A549 (cell line): ENCODE data around the gene MALAT1. TPM values are rescaled to one million over a fixed set of nuclear protein-coding genes. Genes with fewer than 3 reads are reported as not detected.

Source experiments
- ATAC-seq, 2 experiments: fragments of 200-7000 bp in 1 of 2; fragments of >200 bp in 1 of 2; cut with Nextera tagmentation in 1 of 2; cut with Tn5 transposase in 1 of 2; 3 replicates each; pipeline versions ENCODE4 v1.8.0 to v1.9.1; 2018 to 2020; ENCODE audit warnings: mild to moderate bottlenecking in 1 of 2, moderate library complexity in 1 of 2
- CTCF ChIA-PET: fragments of 300-600 bp; sonication (Branson Sonifier 250); formaldehyde crosslinking; extraction: SDS; loops from one replicate; lab custom pipeline; 2021; ENCODE audit warnings: antibody characterized with exemption, inconsistent platforms; lab: Yijun Ruan, JAX
- POLR2A ChIA-PET: fragments of 350-600 bp; formaldehyde crosslinking; extraction: SDS; loops from one replicate; lab custom pipeline; 2021; ENCODE audit warnings: antibody characterized with exemption, inconsistent platforms; lab: Yijun Ruan, JAX
- DNase-seq, 2 experiments: peaks; one replicate each; pipeline versions ENCODE4 v3.0.0 to v3.0.0-alpha.2; 2011 to 2016; ENCODE audit warnings: low read depth in 1 of 2, low spot score in 1 of 2
- FAIRE-seq: peaks from 2 replicates; lab custom pipeline; 2011; peaks lifted over from hg19 to GRCh38; lab: Jason Lieb, UNC
- H3K27ac ChIP-seq, 2 experiments: fragments of >200 bp; sonication (Bioruptor Twin); formaldehyde crosslinking; 3 replicates each; pipeline ENCODE4 v1.5.1; 2016 to 2017
- H3K4me1 ChIP-seq: fragments of >200 bp; sonication (Bioruptor Twin); formaldehyde crosslinking; 3 replicates; pipeline ENCODE4 v1.6.1; 2016
- H3K4me2 ChIP-seq: fragments of >200 bp; sonication (Bioruptor Twin); formaldehyde crosslinking; 3 replicates; pipeline ENCODE4 v1.6.1; 2016
- H3K4me3 ChIP-seq: fragments of >200 bp; sonication (Bioruptor Twin); formaldehyde crosslinking; 3 replicates; pipeline ENCODE4 v1.5.1; 2016
- H3K9me3 ChIP-seq: fragments of >200 bp; sonication (Bioruptor Twin); formaldehyde crosslinking; 3 replicates; pipeline ENCODE4 v1.6.1; 2016
- CBX8 ChIP-seq: fragments of 200-600 bp; sonication (generic); IDR thresholded peaks from 2 replicates; pipeline ENCODE4 v1.6.1; 2016
- CHD4 ChIP-seq: fragments of 200-600 bp; sonication (generic); IDR thresholded peaks from 2 replicates; pipeline ENCODE4 v1.6.1; 2016; ENCODE audit warnings: antibody characterized with exemption, mild to moderate bottlenecking, borderline replicate concordance
- EHF ChIP-seq: fragments of 250-450 bp; sonication (Bioruptor Pico); IDR thresholded peaks from 2 replicates; pipeline ENCODE4 v1.5.0; 2020; ENCODE audit warnings: mild to moderate bottlenecking
- EHMT2 ChIP-seq: fragments of 200-600 bp; sonication (generic); IDR thresholded peaks from 2 replicates; pipeline ENCODE4 v1.6.1; 2016; ENCODE audit warnings: antibody characterized with exemption, low read depth, mild to moderate bottlenecking, moderate library complexity
- EP300 ChIP-seq, 2 experiments: fragments of >200 bp; sonication (Bioruptor Twin); formaldehyde crosslinking; IDR thresholded peaks; 2 replicates in 1 of 2; 3 replicates in 1 of 2; pipeline ENCODE4 v1.6.1; 2016 to 2017
- HDAC2 ChIP-seq: fragments of 200-600 bp; sonication (generic); IDR thresholded peaks from 2 replicates; pipeline ENCODE4 v1.6.1; 2016
- HEYL ChIP-seq: fragments of 250-450 bp; sonication (Bioruptor Pico); IDR thresholded peaks from 2 replicates; pipeline ENCODE4 v1.8.0; 2021; ENCODE audit warnings: mild to moderate bottlenecking, moderate library complexity
- HOXA7 ChIP-seq: fragments of 250-450 bp; sonication (Bioruptor Pico); IDR thresholded peaks from 2 replicates; pipeline ENCODE4 v1.5.0; 2020; ENCODE audit warnings: mild to moderate bottlenecking, moderate library complexity
- HOXB13 ChIP-seq: fragments of 250-450 bp; sonication (Bioruptor Pico); IDR thresholded peaks from 2 replicates; pipeline ENCODE4 v1.5.0; 2020; ENCODE audit warnings: low read depth, mild to moderate bottlenecking, moderate library complexity
- HOXB5 ChIP-seq: fragments of 250-450 bp; sonication (Bioruptor Pico); IDR thresholded peaks from 2 replicates; pipeline ENCODE4 v1.5.0; 2020; ENCODE audit warnings: mild to moderate bottlenecking, moderate library complexity
- JUN ChIP-seq, 2 experiments: fragments of >200 bp; sonication (Bioruptor Twin); formaldehyde crosslinking; IDR thresholded peaks; 2 replicates in 1 of 2; 3 replicates in 1 of 2; pipeline ENCODE4 v1.6.1; 2016 to 2017
- JUNB ChIP-seq: fragments of >200 bp; sonication (Bioruptor Twin); formaldehyde crosslinking; IDR thresholded peaks from 2 replicates; pipeline ENCODE4 v1.6.1; 2016
- KDM1A ChIP-seq: fragments of 200-600 bp; sonication (generic); IDR thresholded peaks from 2 replicates; pipeline ENCODE4 v1.6.1; 2016; ENCODE audit warnings: low read depth, mild to moderate bottlenecking
- MAFK ChIP-seq: fragments of 450-650 bp; IDR thresholded peaks from 2 replicates; pipeline ENCODE4 v1.6.1; 2014; ENCODE audit not compliant: partially characterized antibody
- NPAS2 ChIP-seq: fragments of 250-450 bp; sonication (Bioruptor Pico); IDR thresholded peaks from 2 replicates; pipeline ENCODE4 v1.8.0; 2022; ENCODE audit warnings: mild to moderate bottlenecking, moderate library complexity, borderline replicate concordance
- PHF8 ChIP-seq: fragments of 200-600 bp; sonication (generic); IDR thresholded peaks from 2 replicates; pipeline ENCODE4 v1.6.1; 2016; ENCODE audit warnings: low read depth, mild to moderate bottlenecking, antibody characterized with exemption, moderate library complexity, borderline replicate concordance
- POLR2A ChIP-seq: IDR thresholded peaks from 2 replicates; pipeline ENCODE4 v1.6.1; 2012; ENCODE audit warnings: mild to moderate bottlenecking, low read length
- RAD21 ChIP-seq, 2 experiments: fragments of >200 bp in 1 of 2; sonication (Bioruptor Twin) in 1 of 2; formaldehyde crosslinking in 1 of 2; IDR thresholded peaks in 1 of 2; conservative IDR thresholded peaks in 1 of 2; 2 replicates in 1 of 2; 3 replicates in 1 of 2; pipeline ENCODE4 v1.6.1; 2012 to 2018; ENCODE audit warnings: inconsistent platforms in 1 of 2
- RARB ChIP-seq: fragments of 250-450 bp; sonication (Bioruptor Pico); IDR thresholded peaks from 2 replicates; pipeline ENCODE4 v1.8.0; 2021; ENCODE audit warnings: mild to moderate bottlenecking, moderate library complexity
- RFX5 ChIP-seq: fragments of 450-650 bp; IDR thresholded peaks from 2 replicates; pipeline ENCODE4 v1.7.1; 2014; ENCODE audit warnings: antibody characterized with exemption, mild to moderate bottlenecking, moderate library complexity
- RNF2 ChIP-seq: fragments of 200-600 bp; sonication (generic); IDR thresholded peaks from 2 replicates; pipeline ENCODE4 v1.6.1; 2016; ENCODE audit warnings: low read depth, mild to moderate bottlenecking, antibody characterized with exemption, moderate library complexity, borderline replicate concordance
- SREBF2 ChIP-seq: fragments of 450-650 bp; IDR thresholded peaks from 2 replicates; pipeline ENCODE4 v1.6.1; 2014; ENCODE audit warnings: mild to moderate bottlenecking, moderate library complexity
- TFCP2L1 ChIP-seq: fragments of 250-450 bp; sonication (Bioruptor Pico); IDR thresholded peaks from 2 replicates; pipeline ENCODE4 v1.5.0; 2021; ENCODE audit warnings: mild to moderate bottlenecking
- TP53 ChIP-seq: fragments of 250-450 bp; sonication (Bioruptor Pico); IDR thresholded peaks from 2 replicates; pipeline ENCODE4 v1.5.0; 2021; ENCODE audit warnings: mild to moderate bottlenecking, moderate library complexity
- ZC3H11A ChIP-seq: fragments of 450-650 bp; IDR thresholded peaks from 2 replicates; pipeline ENCODE4 v1.6.1; 2014; ENCODE audit warnings: antibody characterized with exemption, mild to moderate bottlenecking
- ZFP36 ChIP-seq: fragments of 450-650 bp; IDR thresholded peaks from 2 replicates; pipeline ENCODE4 v1.6.1; 2014; ENCODE audit warnings: borderline replicate concordance; ENCODE audit not compliant: partially characterized antibody
- ZNF302 ChIP-seq: fragments of 250-450 bp; sonication (Bioruptor Pico); IDR thresholded peaks from 2 replicates; pipeline ENCODE4 v1.9.0; 2021; ENCODE audit warnings: inconsistent platforms, mild to moderate bottlenecking, moderate library complexity
- WGBS: methylation state at CpG from one replicate; pipeline ENCODE4 v1.1.6; 2017; ENCODE audit errors: missing lambda C conversion rate; 5-methylcytosine and 5-hydroxymethylcytosine counted together
- polyA minus RNA-seq: library from RNA; depleted of rRNA, polyadenylated mRNA; stranded (reverse); fragments of >200 nt; gene quantifications from 2 replicates; pipeline ENCODE4 v1.2.3, GENCODE V29; 2011; rRNA and poly(A)+ RNA removed
- polyA plus RNA-seq, 4 experiments: library from polyadenylated mRNA; depleted of rRNA in 3 of 4; stranded (reverse); fragments of >200 nt; fragmentation: RNase III in 1 of 4; extraction: RNeasy Plus Mini Kit Qiagen cat#74134 plus additional on column Dnase treatment in 1 of 4; gene quantifications; 2 replicates in 3 of 4; 3 replicates in 1 of 4; pipeline ENCODE4 v1.2.3, GENCODE V29; 2011 to 2017
- TF ChIP-seq, protein P1 (sequence below): IDR thresholded peaks from 2 replicates; pipeline ENCODE4 v1.6.1; 2012
- TF ChIP-seq, protein P2 (sequence below): fragments of >200 bp; sonication (Bioruptor Twin); formaldehyde crosslinking; IDR thresholded peaks from 3 replicates; pipeline ENCODE4 v1.6.1; 2016
- TF ChIP-seq, protein P3 (sequence below): fragments of 450-650 bp; IDR thresholded peaks from 2 replicates; pipeline ENCODE4 v1.6.1; 2014; ENCODE audit warnings: antibody characterized with exemption
- TF ChIP-seq, protein P4 (sequence below): IDR thresholded peaks from 2 replicates; pipeline ENCODE4 v1.6.1; 2012
- TF ChIP-seq, protein P5 (sequence below): fragments of 200-600 bp; sonication (generic); IDR thresholded peaks from 2 replicates; pipeline ENCODE4 v1.6.1; 2016; ENCODE audit warnings: antibody characterized with exemption, mild to moderate bottlenecking, moderate library complexity
- TF ChIP-seq, protein P6 (sequence below): fragments of 250-450 bp; sonication (Bioruptor Pico); IDR thresholded peaks from 2 replicates; pipeline ENCODE4 v1.5.0; 2020; ENCODE audit warnings: low read depth, mild to moderate bottlenecking, moderate library complexity

The MALAT1 gene
- polyA plus RNA-seq (2011; rRNA removed) (1,041 and 1,340 TPM in 2 replicates), polyA plus RNA-seq (2017; fragmentation: RNase III; extraction: RNeasy Plus Mini Kit Qiagen cat#74134 plus additional on column Dnase treatment) (167 to 203 TPM (median 188 TPM) in 3 replicates), polyA minus RNA-seq (10,326 and 11,734 TPM in 2 replicates)
- polyA plus RNA-seq (2012; cell fraction: cytosol; rRNA removed), result 24.8 and 29.0 TPM in 2 replicates
- polyA plus RNA-seq (2012; cell fraction: nucleus; rRNA removed), result 215 and 608 TPM in 2 replicates

DNA sequence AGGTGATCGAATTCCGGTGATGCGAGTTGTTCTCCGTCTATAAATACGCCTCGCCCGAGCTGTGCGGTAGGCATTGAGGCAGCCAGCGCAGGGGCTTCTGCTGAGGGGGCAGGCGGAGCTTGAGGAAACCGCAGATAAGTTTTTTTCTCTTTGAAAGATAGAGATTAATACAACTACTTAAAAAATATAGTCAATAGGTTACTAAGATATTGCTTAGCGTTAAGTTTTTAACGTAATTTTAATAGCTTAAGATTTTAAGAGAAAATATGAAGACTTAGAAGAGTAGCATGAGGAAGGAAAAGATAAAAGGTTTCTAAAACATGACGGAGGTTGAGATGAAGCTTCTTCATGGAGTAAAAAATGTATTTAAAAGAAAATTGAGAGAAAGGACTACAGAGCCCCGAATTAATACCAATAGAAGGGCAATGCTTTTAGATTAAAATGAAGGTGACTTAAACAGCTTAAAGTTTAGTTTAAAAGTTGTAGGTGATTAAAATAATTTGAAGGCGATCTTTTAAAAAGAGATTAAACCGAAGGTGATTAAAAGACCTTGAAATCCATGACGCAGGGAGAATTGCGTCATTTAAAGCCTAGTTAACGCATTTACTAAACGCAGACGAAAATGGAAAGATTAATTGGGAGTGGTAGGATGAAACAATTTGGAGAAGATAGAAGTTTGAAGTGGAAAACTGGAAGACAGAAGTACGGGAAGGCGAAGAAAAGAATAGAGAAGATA lies at the start of gene MALAT1:
Gene MALAT1, plus strand, starts transcription at position 69 of the 736 bp plus-strand sequence.
- Histone ChIP-seq H3K4me3 (peak within 1 kb of the TSS; percentile 90), H3K27ac (peak within 1 kb of the TSS; percentile 98 to 100), H3K4me1 (peaks cover 36% of the 10 kb centered on the region), H3K9me3 (no peaks in the 10 kb centered on the region), H3K4me2 (peak within 1 kb of the TSS; percentile 98)
- DNase-seq (peak in 1 of 2 experiments; percentile 96), ATAC-seq (peak; percentile 11 to 12; a peak in 1 of 6 replicates), FAIRE-seq (no peak)
- CTCF ChIA-PET, result interaction anchor here (1.4 to 30.0 kb wide), 10 partner anchors 9 to 117 kb away, joined by 3 to 947 read pairs (median 9); partner anchors contain the start of gene SLC25A45
- POLR2A ChIA-PET, result interaction anchor here (0.7 to 26.7 kb wide), 18 partner anchors 9 to 166 kb away, joined by 3 to 1006 read pairs (median 4); partner anchors contain the start of genes DPF2, NEAT1, PCNX3 and SCYL1
- 1% methylated on average over 24 of the region's 24 CpGs for WGBS
- TF ChIP-seq, protein P1, sequence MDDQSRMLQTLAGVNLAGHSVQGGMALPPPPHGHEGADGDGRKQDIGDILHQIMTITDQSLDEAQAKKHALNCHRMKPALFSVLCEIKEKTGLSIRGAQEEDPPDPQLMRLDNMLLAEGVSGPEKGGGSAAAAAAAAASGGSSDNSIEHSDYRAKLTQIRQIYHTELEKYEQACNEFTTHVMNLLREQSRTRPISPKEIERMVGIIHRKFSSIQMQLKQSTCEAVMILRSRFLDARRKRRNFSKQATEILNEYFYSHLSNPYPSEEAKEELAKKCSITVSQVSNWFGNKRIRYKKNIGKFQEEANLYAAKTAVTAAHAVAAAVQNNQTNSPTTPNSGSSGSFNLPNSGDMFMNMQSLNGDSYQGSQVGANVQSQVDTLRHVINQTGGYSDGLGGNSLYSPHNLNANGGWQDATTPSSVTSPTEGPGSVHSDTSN, result peak; percentile 97
- TF ChIP-seq JUN (IDR thresholded peaks at IDR 0.05), result peak; percentile 100
- TF ChIP-seq RARB (CRISPR knock-in tag), result peak; percentile 100
- TF ChIP-seq EP300 (IDR thresholded peaks at IDR 0.05), result peak in 1 of 2 experiments; percentile 65; a peak in 2 of 5 replicates
- TF ChIP-seq, protein P2, sequence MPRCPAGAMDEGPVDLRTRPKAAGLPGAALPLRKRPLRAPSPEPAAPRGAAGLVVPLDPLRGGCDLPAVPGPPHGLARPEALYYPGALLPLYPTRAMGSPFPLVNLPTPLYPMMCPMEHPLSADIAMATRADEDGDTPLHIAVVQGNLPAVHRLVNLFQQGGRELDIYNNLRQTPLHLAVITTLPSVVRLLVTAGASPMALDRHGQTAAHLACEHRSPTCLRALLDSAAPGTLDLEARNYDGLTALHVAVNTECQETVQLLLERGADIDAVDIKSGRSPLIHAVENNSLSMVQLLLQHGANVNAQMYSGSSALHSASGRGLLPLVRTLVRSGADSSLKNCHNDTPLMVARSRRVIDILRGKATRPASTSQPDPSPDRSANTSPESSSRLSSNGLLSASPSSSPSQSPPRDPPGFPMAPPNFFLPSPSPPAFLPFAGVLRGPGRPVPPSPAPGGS, result peak; percentile 100
- peak; percentile 99 for TF ChIP-seq EHF (CRISPR knock-in tag)
- TF ChIP-seq, protein P3, sequence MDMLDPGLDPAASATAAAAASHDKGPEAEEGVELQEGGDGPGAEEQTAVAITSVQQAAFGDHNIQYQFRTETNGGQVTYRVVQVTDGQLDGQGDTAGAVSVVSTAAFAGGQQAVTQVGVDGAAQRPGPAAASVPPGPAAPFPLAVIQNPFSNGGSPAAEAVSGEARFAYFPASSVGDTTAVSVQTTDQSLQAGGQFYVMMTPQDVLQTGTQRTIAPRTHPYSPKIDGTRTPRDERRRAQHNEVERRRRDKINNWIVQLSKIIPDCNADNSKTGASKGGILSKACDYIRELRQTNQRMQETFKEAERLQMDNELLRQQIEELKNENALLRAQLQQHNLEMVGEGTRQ, result no peak
- TF ChIP-seq, protein P4, sequence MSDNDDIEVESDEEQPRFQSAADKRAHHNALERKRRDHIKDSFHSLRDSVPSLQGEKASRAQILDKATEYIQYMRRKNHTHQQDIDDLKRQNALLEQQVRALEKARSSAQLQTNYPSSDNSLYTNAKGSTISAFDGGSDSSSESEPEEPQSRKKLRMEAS, result peak; percentile 92
- TF ChIP-seq, protein P5, sequence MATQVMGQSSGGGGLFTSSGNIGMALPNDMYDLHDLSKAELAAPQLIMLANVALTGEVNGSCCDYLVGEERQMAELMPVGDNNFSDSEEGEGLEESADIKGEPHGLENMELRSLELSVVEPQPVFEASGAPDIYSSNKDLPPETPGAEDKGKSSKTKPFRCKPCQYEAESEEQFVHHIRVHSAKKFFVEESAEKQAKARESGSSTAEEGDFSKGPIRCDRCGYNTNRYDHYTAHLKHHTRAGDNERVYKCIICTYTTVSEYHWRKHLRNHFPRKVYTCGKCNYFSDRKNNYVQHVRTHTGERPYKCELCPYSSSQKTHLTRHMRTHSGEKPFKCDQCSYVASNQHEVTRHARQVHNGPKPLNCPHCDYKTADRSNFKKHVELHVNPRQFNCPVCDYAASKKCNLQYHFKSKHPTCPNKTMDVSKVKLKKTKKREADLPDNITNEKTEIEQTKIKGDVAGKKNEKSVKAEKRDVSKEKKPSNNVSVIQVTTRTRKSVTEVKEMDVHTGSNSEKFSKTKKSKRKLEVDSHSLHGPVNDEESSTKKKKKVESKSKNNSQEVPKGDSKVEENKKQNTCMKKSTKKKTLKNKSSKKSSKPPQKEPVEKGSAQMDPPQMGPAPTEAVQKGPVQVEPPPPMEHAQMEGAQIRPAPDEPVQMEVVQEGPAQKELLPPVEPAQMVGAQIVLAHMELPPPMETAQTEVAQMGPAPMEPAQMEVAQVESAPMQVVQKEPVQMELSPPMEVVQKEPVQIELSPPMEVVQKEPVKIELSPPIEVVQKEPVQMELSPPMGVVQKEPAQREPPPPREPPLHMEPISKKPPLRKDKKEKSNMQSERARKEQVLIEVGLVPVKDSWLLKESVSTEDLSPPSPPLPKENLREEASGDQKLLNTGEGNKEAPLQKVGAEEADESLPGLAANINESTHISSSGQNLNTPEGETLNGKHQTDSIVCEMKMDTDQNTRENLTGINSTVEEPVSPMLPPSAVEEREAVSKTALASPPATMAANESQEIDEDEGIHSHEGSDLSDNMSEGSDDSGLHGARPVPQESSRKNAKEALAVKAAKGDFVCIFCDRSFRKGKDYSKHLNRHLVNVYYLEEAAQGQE, result peak; percentile 75
- no peak for TF ChIP-seq KDM1A
- no peak for TF ChIP-seq SREBF2
- peak; percentile 95 for TF ChIP-seq HOXB5
- no peak for TF ChIP-seq HOXB13 (CRISPR knock-in tag)
- no peak for TF ChIP-seq EHMT2
- TF ChIP-seq RFX5, result no peak
- peak; percentile 99 for TF ChIP-seq POLR2A
- no peak for TF ChIP-seq HEYL (CRISPR knock-in tag)
- no peak for TF ChIP-seq MAFK
- no peak for TF ChIP-seq RNF2
- no peak for TF ChIP-seq CHD4
- peak; percentile 82 for TF ChIP-seq PHF8
- TF ChIP-seq HDAC2, result no peak
- TF ChIP-seq NPAS2 (CRISPR knock-in tag), result no peak
- TF ChIP-seq JUNB, result no peak
- no peak for TF ChIP-seq ZNF302 (CRISPR knock-in tag)
- TF ChIP-seq CBX8, result no peak
- TF ChIP-seq HOXA7 (CRISPR knock-in tag), result peak; percentile 100
- peak in 1 of 2 experiments; percentile 20; a peak in 1 of 5 replicates for TF ChIP-seq RAD21 (conservative IDR thresholded peaks at IDR 0.05 in 1 of 2, IDR thresholded peaks at IDR 0.05 in 1 of 2)
- TF ChIP-seq, protein P6, sequence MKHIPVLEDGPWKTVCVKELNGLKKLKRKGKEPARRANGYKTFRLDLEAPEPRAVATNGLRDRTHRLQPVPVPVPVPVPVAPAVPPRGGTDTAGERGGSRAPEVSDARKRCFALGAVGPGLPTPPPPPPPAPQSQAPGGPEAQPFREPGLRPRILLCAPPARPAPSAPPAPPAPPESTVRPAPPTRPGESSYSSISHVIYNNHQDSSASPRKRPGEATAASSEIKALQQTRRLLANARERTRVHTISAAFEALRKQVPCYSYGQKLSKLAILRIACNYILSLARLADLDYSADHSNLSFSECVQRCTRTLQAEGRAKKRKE, result peak; percentile 96
- TF ChIP-seq ZC3H11A, result no peak
- peak; percentile 100 for TF ChIP-seq TFCP2L1 (CRISPR knock-in tag)
- TF ChIP-seq ZFP36, result no peak
- peak; percentile 100 for TF ChIP-seq TP53 (CRISPR knock-in tag)
